Measurements from ENCODE around the gene VWA5B1. TPM values are rescaled to one million over a fixed set of nuclear protein-coding genes. Genes with fewer than 3 reads are reported as not detected.

The VWA5B1 gene
- total and polyA plus RNA-seq, 2 of the 8 experiments (the other 6 are each of a cell fraction or from before 2014, with no cell fraction given): 0.54 to 2.3 TPM

GRCh38 chr1:20290624-20291597 is at the start of gene VWA5B1 (continued):
- TF ChIP-seq HDAC2 (IDR thresholded peaks at IDR 0.05; ENCODE audit: borderline replicate concordance in 1 of 2, low read depth in 2 of 2, low read length in 2 of 2): 0 out of 4 replicates have a peak, but pooled peaks of 1 of the 2 experiments have one; percentile 35
- TF ChIP-seq RBBP5 (IDR thresholded peaks at IDR 0.05; ENCODE audit: borderline replicate concordance, low read depth, low read length): no peak
- TF ChIP-seq POLR2AphosphoS5 (IDR thresholded peaks at IDR 0.05; ENCODE audit: low read depth, low read length): no peak
- no peak for TF ChIP-seq SIRT6 (IDR thresholded peaks at IDR 0.05; ENCODE audit: low read length)
- TF ChIP-seq GABPA (IDR thresholded peaks at IDR 0.05; ENCODE audit: borderline replicate concordance, insufficient read depth, low read length): peak; percentile 31; the same call in 1 of the 2 replicates
- no peak for TF ChIP-seq GTF2F1 (IDR thresholded peaks at IDR 0.05; ENCODE audit: borderline replicate concordance, low read depth, low read length)
- peak; percentile 56; the same call in 1 of the 2 replicates for TF ChIP-seq YY1 (IDR thresholded peaks at IDR 0.05; ENCODE audit: low read depth, low read length)
- TF ChIP-seq SP1 (IDR thresholded peaks at IDR 0.05; ENCODE audit: low read depth, low read length): peak; percentile 73; the same call in 1 of the 2 replicates
- peak; percentile 37 to 40; a peak in 2 of 3 replicates for TF ChIP-seq POLR2A (IDR thresholded peaks at IDR 0.05; ENCODE audit: control extremely low read depth in 1 of 2, low read depth in 2 of 2, low read length in 2 of 2)
- peak in 1 of 2 experiments; percentile 74; a peak in 1 of 3 replicates for TF ChIP-seq EP300 (IDR thresholded peaks at IDR 0.05; ENCODE audit: borderline replicate concordance in 1 of 2, low read depth in 2 of 2, low read length in 2 of 2)
- no peak for TF ChIP-seq RXRA (IDR thresholded peaks at IDR 0.05; ENCODE audit: insufficient read depth, low read depth, low read length)
- TF ChIP-seq TAF1 (IDR thresholded peaks at IDR 0.05; ENCODE audit: low read depth, low read length): peak; percentile 50; the same call in 1 of the 2 replicates
- TF ChIP-seq SP4 (IDR thresholded peaks at IDR 0.05; ENCODE audit: low read length): no peak
- 0 out of 4 replicates have a peak, but pooled peaks have one; percentile 53 to 54 for TF ChIP-seq SIN3A (conservative IDR thresholded peaks at IDR 0.05 in 1 of 2, IDR thresholded peaks at IDR 0.05 in 1 of 2; ENCODE audit: low read depth in 1 of 2, low read length in 2 of 2)
- TF ChIP-seq PHF8 (conservative IDR thresholded peaks at IDR 0.05; ENCODE audit: low read depth, low read length): no peak

Measured in H1 (cell line).